ENCODE measurements around the gene TNNI3. TPM values are rescaled to one million over a fixed set of nuclear protein-coding genes. Genes with fewer than 3 reads are reported as not detected.
"Not testable (repeated sequence)": the region's sequence is repeated elsewhere in the genome, so short reads cannot be mapped to it uniquely, and the experiment has no call there.

Gene TNNI3
- total RNA-seq, 1 donor from 2014 or later: not detected

- peak; percentile 67 for DNase-seq (ENCODE audit: low spot score)
- H3K27ac Mint-ChIP-seq: peak within 1 kb of the TSS; percentile 58
- H3K9me3 Mint-ChIP-seq: no peaks in the 10 kb centered on the region
- intact Hi-C loops (cut with micrococcal nuclease): loop anchor here (1.0 to 2.0 kb wide), 3 partner anchors 37 to 159 kb away; partner anchors contain the start of genes KMT5C and PPP6R1
- H3K36me3 Mint-ChIP-seq (ENCODE audit: low read depth): no peaks in the 10 kb centered on the region
- H3K4me1 Mint-ChIP-seq (ENCODE audit: low read depth): peaks cover 5% of the 10 kb centered on the region
- H3K4me3 Mint-ChIP-seq: peak within 1 kb of the TSS; percentile 64
- peaks cover 34% of the 10 kb centered on the region for H3K27me3 Mint-ChIP-seq (ENCODE audit: insufficient read depth)
Measured at GRCh38 chr19:55179606-55180484, 22.3 kb upstream of the TNNI3 start, which contains the start of gene SYT5. TSS of gene SYT5 (minus strand) at chr19:55180289. CDS start at chr19:55179041, 1,248 bp downstream.

DNA sequence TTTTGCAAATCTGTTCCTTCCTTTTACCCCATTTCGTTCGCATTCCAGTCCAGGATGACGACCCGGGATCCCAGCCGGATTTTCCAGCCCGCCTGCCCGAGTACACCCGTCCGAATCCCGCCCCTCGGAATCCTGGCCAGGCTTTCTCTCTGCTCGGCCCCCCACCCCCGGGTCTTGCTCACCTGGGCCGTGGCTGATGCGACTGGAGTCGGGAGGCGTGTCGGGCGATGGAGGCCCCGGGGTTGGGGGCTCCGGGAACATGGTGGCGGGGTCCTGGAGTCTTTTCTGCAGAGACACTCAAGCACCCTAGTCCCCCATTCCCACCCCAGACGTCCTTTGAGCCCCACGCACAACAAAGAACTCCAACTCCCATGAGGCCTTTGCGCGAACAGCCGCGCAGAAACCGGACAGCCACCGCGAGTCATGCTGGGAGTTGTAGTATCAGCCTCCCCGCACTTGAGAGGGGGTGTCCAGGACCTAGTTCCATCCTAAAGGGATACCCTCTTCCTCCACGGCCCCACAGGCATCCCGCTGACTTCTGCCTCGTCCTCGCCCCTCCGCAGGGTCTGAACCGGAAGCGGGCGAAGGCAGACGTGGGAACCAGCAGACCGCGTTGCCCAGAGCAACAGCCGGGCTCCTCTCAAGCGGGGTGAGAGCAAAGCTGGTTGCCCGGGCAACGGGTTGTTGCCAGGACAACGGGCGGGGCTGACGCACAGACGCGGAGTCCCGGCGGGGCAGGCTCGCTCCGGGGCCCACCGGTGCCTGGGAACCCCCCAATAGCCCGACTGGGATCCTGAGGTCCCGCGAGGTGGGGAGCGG is 21.5 kb upstream of the TNNI3 start:
- H3K27ac Mint-ChIP-seq: peak overlapping the region; percentile 34
- H3K27me3 Mint-ChIP-seq (ENCODE audit: insufficient read depth): peaks cover 36% of the 10 kb centered on the region
- peaks cover 11% of the 10 kb centered on the region for H3K4me1 Mint-ChIP-seq (ENCODE audit: low read depth)
- peak; percentile 90 for DNase-seq (ENCODE audit: low spot score)
- no peaks in the 10 kb centered on the region for H3K9me3 Mint-ChIP-seq
- H3K4me3 Mint-ChIP-seq: peak overlapping the region; percentile 64
- intact Hi-C loops (cut with micrococcal nuclease): loop anchor here (1.0 to 2.0 kb wide), 3 partner anchors 38 to 160 kb away; partner anchors contain the start of genes KMT5C and PPP6R1
- no peaks in the 10 kb centered on the region for H3K36me3 Mint-ChIP-seq (ENCODE audit: low read depth)

DNA sequence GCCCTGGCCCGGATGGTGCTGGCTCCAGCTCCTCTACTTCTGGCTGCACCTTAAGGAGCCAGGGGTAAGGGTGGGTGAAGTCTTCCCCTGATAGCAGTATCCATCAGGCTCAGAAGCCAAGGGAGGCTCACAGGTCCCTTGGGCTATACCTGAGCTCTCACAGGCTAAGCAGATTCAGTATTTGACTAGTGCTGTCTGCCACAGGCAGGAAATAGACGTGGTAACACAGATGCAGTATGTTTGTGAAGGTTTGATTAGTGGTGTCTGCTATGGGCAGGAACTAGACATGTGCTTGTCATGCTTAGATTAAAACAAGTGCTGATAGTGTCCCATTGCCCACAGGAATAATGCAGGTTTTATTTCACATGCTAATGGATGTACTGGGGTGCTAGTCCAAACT is 18.5 kb upstream of the TNNI3 start:
- no peaks in the 10 kb centered on the region for H3K36me3 Mint-ChIP-seq (ENCODE audit: low read depth)
- intact Hi-C loops (cut with micrococcal nuclease): no loop called here
- H3K4me3 Mint-ChIP-seq: no peak overlapping the region
- peaks cover 20% of the 10 kb centered on the region for H3K4me1 Mint-ChIP-seq (ENCODE audit: low read depth)
- DNase-seq (ENCODE audit: low spot score): no peak
- H3K27me3 Mint-ChIP-seq (ENCODE audit: insufficient read depth): peaks cover 53% of the 10 kb centered on the region
- H3K9me3 Mint-ChIP-seq: no peaks in the 10 kb centered on the region
- no peak overlapping the region for H3K27ac Mint-ChIP-seq

- no peak overlapping the region for H3K4me3 Mint-ChIP-seq
- peaks cover 17% of the 10 kb centered on the region for H3K4me1 Mint-ChIP-seq (ENCODE audit: low read depth)
- no peaks in the 10 kb centered on the region for H3K9me3 Mint-ChIP-seq
- H3K27ac Mint-ChIP-seq: no peak overlapping the region
- H3K36me3 Mint-ChIP-seq (ENCODE audit: low read depth): no peaks in the 10 kb centered on the region
- intact Hi-C loops (cut with micrococcal nuclease): loop anchor here (2.0 kb wide), 1 partner anchor 14 kb away; no protein-coding TSS in a partner anchor
- peaks cover 52% of the 10 kb centered on the region for H3K27me3 Mint-ChIP-seq (ENCODE audit: insufficient read depth)
- no peak for DNase-seq (ENCODE audit: low spot score)
Measured at GRCh38 chr19:55175117-55175867, 17.8 kb upstream of the TNNI3 start.

DNA sequence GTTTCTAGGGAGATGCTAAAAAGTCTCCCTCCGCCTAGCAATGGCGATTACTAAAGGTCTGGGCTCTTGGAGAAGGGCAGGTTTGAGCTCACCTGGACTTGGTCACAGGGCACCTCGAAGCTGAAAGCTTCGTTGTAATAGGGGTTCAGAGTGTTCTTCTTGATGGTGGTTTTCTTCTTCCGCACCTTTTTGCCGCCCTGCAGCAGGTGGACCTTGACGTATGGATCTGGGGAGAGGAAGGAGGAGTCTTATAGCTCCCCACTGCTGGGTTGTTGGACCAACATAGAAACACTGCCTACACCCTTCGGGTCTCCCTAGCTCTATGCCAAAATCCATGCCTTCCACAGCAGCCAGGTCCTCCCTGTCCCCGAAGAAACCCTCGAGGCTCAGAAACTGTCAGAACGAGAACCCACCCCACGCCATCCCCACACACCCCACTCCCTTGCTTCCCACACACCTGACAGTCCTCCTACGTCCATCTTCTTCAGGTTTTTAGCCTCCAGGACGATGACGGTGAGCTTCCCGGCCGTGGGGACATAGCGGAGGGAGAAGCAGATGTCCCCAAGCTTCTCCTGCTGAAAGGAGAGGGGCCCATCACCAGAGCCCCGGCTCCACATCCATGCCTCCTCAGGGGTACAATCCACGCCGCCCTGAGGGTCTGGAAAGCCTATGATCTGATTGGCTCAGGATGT is 17.0 kb upstream of the TNNI3 start:
- intact Hi-C loops (cut with micrococcal nuclease): loop anchor here (2.0 kb wide), 1 partner anchor 14 kb away; no protein-coding TSS in a partner anchor
- Mint-ChIP-seq H3K27me3 (ENCODE audit: insufficient read depth) (peaks cover 49% of the 10 kb centered on the region), H3K4me3 (peak overlapping the region; percentile 72), H3K36me3 (ENCODE audit: low read depth) (no peaks in the 10 kb centered on the region), H3K9me3 (no peaks in the 10 kb centered on the region), H3K4me1 (ENCODE audit: low read depth) (peaks cover 15% of the 10 kb centered on the region), H3K27ac (no peak overlapping the region)
- no peak for DNase-seq (ENCODE audit: low spot score)

DNA sequence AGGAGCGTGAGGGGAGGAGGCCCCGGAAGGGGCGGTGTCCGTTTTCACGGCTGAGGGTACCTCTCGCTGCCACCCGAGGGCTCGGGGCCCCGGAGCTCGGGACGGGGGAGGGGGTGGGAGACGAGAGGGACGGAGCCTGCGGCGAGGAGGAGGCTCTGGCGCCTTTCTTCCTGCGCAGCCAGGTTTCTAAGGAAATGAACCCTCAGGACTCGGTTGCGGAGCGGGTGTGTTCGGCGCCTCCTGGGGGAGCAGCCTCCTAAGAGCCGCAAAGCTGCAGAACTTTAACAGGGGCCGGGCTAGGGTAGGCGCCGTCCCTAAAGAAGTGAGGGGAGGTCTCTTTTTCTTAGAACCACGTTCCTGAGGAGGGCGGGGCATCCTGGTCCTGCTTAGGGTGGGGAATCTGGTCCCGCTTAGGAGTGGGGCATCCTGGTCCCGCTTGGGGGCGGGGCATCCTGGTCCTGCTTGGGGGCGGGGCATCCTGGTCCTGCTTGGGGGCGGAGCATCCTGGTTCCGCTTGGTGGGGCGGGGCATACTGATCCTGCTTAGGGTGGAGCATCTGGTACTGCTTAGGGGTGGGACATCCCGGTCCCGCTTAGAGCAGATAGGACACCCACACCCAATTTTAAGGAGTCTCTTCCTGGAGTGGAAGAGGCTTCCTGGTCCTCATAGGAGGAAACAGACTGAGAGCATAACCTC is 16.3 kb upstream of the TNNI3 start:
- Mint-ChIP-seq H3K9me3 (no peaks in the 10 kb centered on the region), H3K4me1 (ENCODE audit: low read depth) (peaks cover 15% of the 10 kb centered on the region), H3K27me3 (ENCODE audit: insufficient read depth) (peaks cover 53% of the 10 kb centered on the region), H3K4me3 (peak overlapping the region; percentile 72), H3K36me3 (ENCODE audit: low read depth) (no peaks in the 10 kb centered on the region), H3K27ac (no peak overlapping the region)
- intact Hi-C loops (cut with micrococcal nuclease): loop anchor here (2.0 kb wide), 1 partner anchor 13 kb away; no protein-coding TSS in a partner anchor
- DNase-seq (ENCODE audit: low spot score): peak; percentile 45

DNA sequence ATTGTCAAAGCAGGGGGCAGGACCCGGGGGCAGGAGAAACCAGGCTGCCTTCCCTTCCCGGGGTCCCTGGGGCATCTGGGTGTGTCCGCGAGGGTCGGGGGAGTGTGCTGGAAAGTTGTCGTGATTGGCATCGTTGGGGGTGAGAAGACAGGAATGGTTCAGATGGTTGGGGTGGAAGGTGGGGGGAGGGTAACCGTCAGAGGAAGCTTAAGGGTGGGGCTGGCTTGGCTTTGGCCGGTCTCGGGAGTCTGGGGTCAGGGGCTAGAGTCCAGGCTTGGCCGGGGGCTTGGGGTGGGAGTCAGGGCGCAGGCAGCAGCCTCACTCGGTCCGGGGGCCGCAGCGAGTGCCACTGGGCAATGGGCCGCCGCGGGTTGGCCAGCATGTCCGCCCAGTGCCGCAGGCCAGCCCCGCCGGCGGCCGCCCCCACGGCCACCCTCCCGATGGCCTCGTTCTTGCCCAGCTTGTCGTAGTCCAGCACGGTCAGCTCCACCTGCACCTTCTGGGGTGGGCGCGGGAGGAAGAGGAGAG is 15.7 kb upstream of the TNNI3 start:
- Mint-ChIP-seq H3K4me1 (ENCODE audit: low read depth) (peaks cover 15% of the 10 kb centered on the region), H3K27me3 (ENCODE audit: insufficient read depth) (peaks cover 51% of the 10 kb centered on the region), H3K9me3 (no peaks in the 10 kb centered on the region), H3K36me3 (ENCODE audit: low read depth) (no peaks in the 10 kb centered on the region), H3K27ac (no peak overlapping the region), H3K4me3 (peak overlapping the region; percentile 72)
- intact Hi-C loops (cut with micrococcal nuclease): no loop called here
- no peak for DNase-seq (ENCODE audit: low spot score)

GRCh38 chr19:55172741-55173140 is 15.2 kb upstream of the TNNI3 start:
- H3K4me1 Mint-ChIP-seq (ENCODE audit: low read depth): peaks cover 15% of the 10 kb centered on the region
- no peak for DNase-seq (ENCODE audit: low spot score)
- no peaks in the 10 kb centered on the region for H3K36me3 Mint-ChIP-seq (ENCODE audit: low read depth)
- peaks cover 48% of the 10 kb centered on the region for H3K27me3 Mint-ChIP-seq (ENCODE audit: insufficient read depth)
- intact Hi-C loops (cut with micrococcal nuclease): no loop called here
- H3K4me3 Mint-ChIP-seq: peak overlapping the region; percentile 70
- H3K9me3 Mint-ChIP-seq: no peaks in the 10 kb centered on the region
- H3K27ac Mint-ChIP-seq: no peak overlapping the region

GRCh38 chr19:55172318-55172717 is 14.8 kb upstream of the TNNI3 start:
- Mint-ChIP-seq H3K27me3 (ENCODE audit: insufficient read depth) (peaks cover 51% of the 10 kb centered on the region), H3K4me3 (peak overlapping the region; percentile 70), H3K4me1 (ENCODE audit: low read depth) (peaks cover 15% of the 10 kb centered on the region)
- H3K9me3 Mint-ChIP-seq; H3K36me3 Mint-ChIP-seq (ENCODE audit: low read depth); H3K27ac Mint-ChIP-seq; DNase-seq (ENCODE audit: low spot score); intact Hi-C loops (cut with micrococcal nuclease): not testable (repeated sequence)

GRCh38 chr19:55171440-55171839 is 13.9 kb upstream of the TNNI3 start:
- no peaks in the 10 kb centered on the region for H3K9me3 Mint-ChIP-seq
- peaks cover 54% of the 10 kb centered on the region for H3K27me3 Mint-ChIP-seq (ENCODE audit: insufficient read depth)
- DNase-seq (ENCODE audit: low spot score): no peak
- H3K36me3 Mint-ChIP-seq (ENCODE audit: low read depth): no peaks in the 10 kb centered on the region
- no peak overlapping the region for H3K4me3 Mint-ChIP-seq
- intact Hi-C loops (cut with micrococcal nuclease): no loop called here
- peaks cover 24% of the 10 kb centered on the region for H3K4me1 Mint-ChIP-seq (ENCODE audit: low read depth)
- no peak overlapping the region for H3K27ac Mint-ChIP-seq

DNA sequence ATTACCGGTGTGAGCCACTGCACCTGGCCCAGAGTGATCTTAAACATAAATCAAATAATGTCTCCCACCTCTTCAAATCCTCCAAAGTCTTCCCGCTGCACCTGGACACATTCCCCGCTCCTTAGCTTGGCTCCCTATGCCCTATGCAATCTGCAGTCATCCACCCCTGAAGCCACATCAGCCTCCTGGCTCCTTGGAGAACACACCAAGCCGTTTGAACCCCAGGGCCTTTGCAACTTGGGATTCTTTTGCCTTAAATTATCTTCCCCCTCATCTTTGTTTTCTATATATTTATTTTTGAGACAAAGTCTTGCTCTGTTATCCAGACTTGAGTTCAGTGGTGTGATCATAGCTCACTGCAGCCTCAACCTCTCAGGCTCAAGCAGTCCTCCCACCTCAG is 11.6 kb upstream of the TNNI3 start:
- Mint-ChIP-seq H3K4me1 (ENCODE audit: low read depth) (peaks cover 22% of the 10 kb centered on the region), H3K27ac (no peak overlapping the region), H3K36me3 (ENCODE audit: low read depth) (no peaks in the 10 kb centered on the region), H3K9me3 (no peaks in the 10 kb centered on the region), H3K4me3 (no peak overlapping the region), H3K27me3 (ENCODE audit: insufficient read depth) (peaks cover 63% of the 10 kb centered on the region)
- intact Hi-C loops (cut with micrococcal nuclease): no loop called here
- no peak for DNase-seq (ENCODE audit: low spot score)

Data from activated T-helper 1 cell treated with anti-CD3 and anti-CD28 coated beads, Interleukin-12 subunit alpha, Interleukin-12 subunit beta, Interleukin-2, Interleukin-4 antibody, amounts not matched to agents 30 ng/mL and 10 ng/mL and 1 ng/mL, durations not matched to agents 14 hours and 24 hours and 36 hours (primary cell).